ENCODE data around the gene CACNA1G.

The CACNA1G gene

GRCh38 chr17:50549969-50550368, 10.5 kb upstream of the CACNA1G start:
- H3F3A ChIP-seq (ENCODE audit: insufficient read depth, low read length) = no peaks in the 10 kb centered on the region
- no peak overlapping the region for H3K27ac ChIP-seq (ENCODE audit: low read depth, low read length, poor library complexity, severe bottlenecking)
- H3K9me2 ChIP-seq (ENCODE audit: low read depth, low read length) = no peaks in the 10 kb centered on the region
- no peaks in the 10 kb centered on the region for H3K36me3 ChIP-seq (ENCODE audit: insufficient read depth, low read length)
- no peaks in the 10 kb centered on the region; the same call in 1 of the 2 replicates for H3K27me3 ChIP-seq (ENCODE audit: insufficient read depth, low read length)
- TF ChIP-seq CTCF (IDR thresholded peaks at IDR 0.05; ENCODE audit: low read length) (no peak), EZH2 (IDR thresholded peaks at IDR 0.05; ENCODE audit: borderline replicate concordance, low read length) (no peak)
- H3K9me3 ChIP-seq (ENCODE audit: low read length) = no peaks in the 10 kb centered on the region
- no peak overlapping the region for H2AFZ ChIP-seq (ENCODE audit: low read length)
- no peaks in the 10 kb centered on the region for H3K79me2 ChIP-seq (ENCODE audit: insufficient read depth, low read length)
- H3K4me3 ChIP-seq (ENCODE audit: low read depth, low read length, poor library complexity, severe bottlenecking) = no peak overlapping the region
- H3K4me1 ChIP-seq (ENCODE audit: insufficient read depth, low read length, severe bottlenecking) = peaks cover 6% of the 10 kb centered on the region
- H3K4me2 ChIP-seq (ENCODE audit: low read length) = no peak overlapping the region
- H3K9ac ChIP-seq (ENCODE audit: low read length) = no peak overlapping the region
- no peaks in the 10 kb centered on the region for H4K20me1 ChIP-seq (ENCODE audit: insufficient read depth, low read length)

- Histone ChIP-seq H3K9ac (ENCODE audit: low read length) (no peak overlapping the region), H3K27ac (ENCODE audit: low read depth, low read length, poor library complexity, severe bottlenecking) (no peak overlapping the region), H3K27me3 (ENCODE audit: insufficient read depth, low read length) (no peaks in the 10 kb centered on the region; the same call in 1 of the 2 replicates), H4K20me1 (ENCODE audit: insufficient read depth, low read length) (no peaks in the 10 kb centered on the region), H3K36me3 (ENCODE audit: insufficient read depth, low read length) (no peaks in the 10 kb centered on the region), H3K79me2 (ENCODE audit: insufficient read depth, low read length) (no peaks in the 10 kb centered on the region), H3K4me3 (ENCODE audit: low read depth, low read length, poor library complexity, severe bottlenecking) (no peak overlapping the region), H2AFZ (ENCODE audit: low read length) (no peak overlapping the region), H3K4me2 (ENCODE audit: low read length) (no peak overlapping the region), H3F3A (ENCODE audit: insufficient read depth, low read length) (no peaks in the 10 kb centered on the region), H3K4me1 (ENCODE audit: insufficient read depth, low read length, severe bottlenecking) (peaks cover 6% of the 10 kb centered on the region), H3K9me2 (ENCODE audit: low read depth, low read length) (no peaks in the 10 kb centered on the region), H3K9me3 (ENCODE audit: low read length) (no peaks in the 10 kb centered on the region)
- TF ChIP-seq CTCF (IDR thresholded peaks at IDR 0.05; ENCODE audit: low read length) (peak; percentile 64), EZH2 (IDR thresholded peaks at IDR 0.05; ENCODE audit: borderline replicate concordance, low read length) (no peak)
Observed at GRCh38 chr17:50550661-50551432, 9.7 kb upstream of the CACNA1G start.

DNA sequence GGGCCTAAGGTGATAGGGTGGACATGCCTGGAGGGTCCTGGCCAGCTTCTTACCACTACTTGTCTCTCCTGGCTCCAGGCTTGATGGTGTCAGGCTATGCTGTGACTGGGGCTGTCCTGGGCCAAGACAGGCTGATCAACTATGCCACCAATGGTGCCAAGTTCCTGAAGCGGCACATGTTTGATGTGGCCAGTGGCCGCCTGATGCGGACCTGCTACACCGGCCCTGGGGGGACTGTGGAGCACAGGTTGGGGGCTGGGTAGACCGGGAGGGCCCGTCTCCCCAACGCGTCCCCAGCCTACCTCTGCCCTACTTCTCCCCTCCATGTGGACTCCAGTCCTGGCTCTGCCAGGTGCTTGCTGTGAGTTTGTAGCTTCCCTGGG, 9.1 kb upstream of the CACNA1G start:
- Histone ChIP-seq H3K9me3 (ENCODE audit: low read length) (no peaks in the 10 kb centered on the region), H4K20me1 (ENCODE audit: insufficient read depth, low read length) (no peaks in the 10 kb centered on the region), H3K4me1 (ENCODE audit: insufficient read depth, low read length, severe bottlenecking) (peaks cover 6% of the 10 kb centered on the region), H3K79me2 (ENCODE audit: insufficient read depth, low read length) (no peaks in the 10 kb centered on the region), H3K4me2 (ENCODE audit: low read length) (no peak overlapping the region), H3K36me3 (ENCODE audit: insufficient read depth, low read length) (no peaks in the 10 kb centered on the region), H3K9ac (ENCODE audit: low read length) (no peak overlapping the region), H3K27me3 (ENCODE audit: insufficient read depth, low read length) (no peaks in the 10 kb centered on the region; the same call in 1 of the 2 replicates), H3K9me2 (ENCODE audit: low read depth, low read length) (no peaks in the 10 kb centered on the region), H3F3A (ENCODE audit: insufficient read depth, low read length) (no peaks in the 10 kb centered on the region), H3K27ac (ENCODE audit: low read depth, low read length, poor library complexity, severe bottlenecking) (no peak overlapping the region), H3K4me3 (ENCODE audit: low read depth, low read length, poor library complexity, severe bottlenecking) (no peak overlapping the region), H2AFZ (ENCODE audit: low read length) (no peak overlapping the region)
- TF ChIP-seq CTCF (IDR thresholded peaks at IDR 0.05; ENCODE audit: low read length) = no peak
- no peak for TF ChIP-seq EZH2 (IDR thresholded peaks at IDR 0.05; ENCODE audit: borderline replicate concordance, low read length)
